ENCODE results near the gene RNF166. TPM values are rescaled to one million over a fixed set of nuclear protein-coding genes. Genes with fewer than 3 reads are reported as not detected.

The RNF166 gene
- total and polyA plus RNA-seq, 2 donors (not counting 3 experiments of a cell fraction or from before 2014, with no cell fraction given), result 27.6 to 38.8 TPM

DNA sequence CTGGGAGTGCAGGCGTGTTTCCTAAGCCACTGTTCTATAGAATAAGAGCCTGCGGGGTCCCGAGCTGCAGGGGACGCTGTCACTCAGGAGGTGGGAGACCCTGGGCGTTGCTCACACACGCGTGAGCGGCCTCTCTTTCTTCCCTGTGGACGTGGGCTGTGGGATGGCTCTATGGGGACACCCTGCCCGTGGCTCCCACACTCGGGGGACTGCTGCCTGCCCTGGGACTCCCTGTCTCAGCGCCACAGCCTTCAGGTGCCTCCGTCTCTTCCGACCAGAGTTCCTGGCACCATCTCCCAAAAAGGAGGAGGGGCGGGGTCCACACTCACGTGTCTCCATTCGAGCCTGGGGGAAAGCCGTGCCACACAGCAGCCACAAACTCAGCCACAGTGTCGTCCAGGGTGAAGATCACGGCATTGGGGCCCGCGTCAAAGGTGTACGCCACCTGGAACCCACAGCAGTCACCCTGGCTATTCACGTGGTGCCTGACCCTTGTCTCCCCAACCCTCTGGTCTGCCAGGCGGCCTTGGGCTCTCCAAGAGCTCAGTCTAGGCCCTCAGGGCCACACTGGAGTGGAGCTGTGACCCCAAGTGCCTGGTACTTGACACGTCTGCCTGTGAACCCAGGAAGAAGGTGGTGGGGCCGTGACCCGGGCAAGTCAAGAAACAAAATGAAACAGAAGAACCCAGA is 51.7 kb downstream of the RNF166 start:
- Histone ChIP-seq H3K36me3 (ENCODE audit: control insufficient read depth in 2 of 2, extremely low read depth in 1 of 2, insufficient read depth in 2 of 2, low read length in 2 of 2) (peaks cover 7 to 17% of the 10 kb centered on the region in 2 experiments), H3K9me1 (replicated peaks; ENCODE audit: control insufficient read depth, extremely low read depth, insufficient read depth, low read length) (no peaks in the 10 kb centered on the region), H3K4me3 (replicated peaks in 1 of 3; ENCODE audit: insufficient read depth in 1 of 3, low read depth in 1 of 3, low read length in 3 of 3) (no peak overlapping the region), H3K9ac (replicated peaks; ENCODE audit: extremely low read depth, insufficient read depth, low read length) (no peak overlapping the region), H3K27me3 (ENCODE audit: control insufficient read depth in 2 of 2, insufficient read depth in 2 of 2, low read length in 2 of 2) (no peaks in the 10 kb centered on the region), H3K27ac (ENCODE audit: insufficient read depth, low read depth, low read length) (no peak overlapping the region), H3K4me2 (ENCODE audit: insufficient read depth, low read length) (no peak overlapping the region), H4K20me1 (replicated peaks; ENCODE audit: control insufficient read depth, extremely low read depth, insufficient read depth, low read length) (no peaks in the 10 kb centered on the region), H3K4me1 (ENCODE audit: control insufficient read depth, extremely low read depth, insufficient read depth, low read length) (peaks cover 13% of the 10 kb centered on the region), H2AFZ (ENCODE audit: low read depth, low read length) (no peak overlapping the region), H3K79me2 (ENCODE audit: control insufficient read depth, insufficient read depth, low read length) (peaks cover 10% of the 10 kb centered on the region), H3K9me3 (replicated peaks; ENCODE audit: control insufficient read depth, insufficient read depth, low read length) (no peaks in the 10 kb centered on the region)
- no TSS peak for BruUV-seq (replicated peaks)
- CTCF ChIA-PET, result no interaction called here
- TF ChIP-seq JUN (IDR thresholded peaks at IDR 0.05; ENCODE audit: borderline replicate concordance, insufficient read depth, insufficient read length, low read depth), result no peak
- TF ChIP-seq CTCF (IDR thresholded peaks at IDR 0.05; ENCODE audit: extremely low read depth in 1 of 2, insufficient read depth in 1 of 2, low read depth in 1 of 2, low read length in 2 of 2), result no peak
- TF ChIP-seq, protein P1, sequence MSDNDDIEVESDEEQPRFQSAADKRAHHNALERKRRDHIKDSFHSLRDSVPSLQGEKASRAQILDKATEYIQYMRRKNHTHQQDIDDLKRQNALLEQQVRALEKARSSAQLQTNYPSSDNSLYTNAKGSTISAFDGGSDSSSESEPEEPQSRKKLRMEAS (IDR thresholded peaks at IDR 0.05; ENCODE audit: insufficient read depth, insufficient read length), result no peak
- no peak for TF ChIP-seq FOS (IDR thresholded peaks at IDR 0.05; ENCODE audit: borderline replicate concordance, insufficient read depth, low read length)
- TF ChIP-seq POLR2A (IDR thresholded peaks at IDR 0.05; ENCODE audit: low read depth, low read length), result no peak
- TF ChIP-seq EZH2 (IDR thresholded peaks at IDR 0.05; ENCODE audit: borderline replicate concordance, low read depth, low read length, severe bottlenecking), result no peak
- no peak for TF ChIP-seq MYC (IDR thresholded peaks at IDR 0.05; ENCODE audit: low read depth, low read length)
- TF ChIP-seq POLR2AphosphoS5 (IDR thresholded peaks at IDR 0.05; ENCODE audit: insufficient read depth, low read depth, low read length), result no peak
- no peak for TF ChIP-seq GATA2 (IDR thresholded peaks at IDR 0.05; ENCODE audit: insufficient read depth, insufficient read length, low read depth, low read length)
- dilution Hi-C loops (cut with MboI; ENCODE audit: extremely low pct_ligation_motif_present, low sequenced_read_pairs), result no loop called here
- intact Hi-C loops (cut with micrococcal nuclease), result no loop called here
- FAIRE-seq (no peak), DNase-seq (ENCODE audit: low read depth, low spot score) (no peak)
- POLR2A ChIA-PET, result no interaction called here

Data from endothelial cell of umbilical vein (primary cell).